GM12874 (cell line): Measurements from ENCODE around the gene RPS14.

ENCODE experiments used
- CTCF ChIP-seq: IDR thresholded peaks from 2 replicates; pipeline ENCODE4 v1.5.1; 2011; ENCODE audit warnings: low read depth, mild to moderate bottlenecking, control low read depth, low read length, moderate library complexity; ENCODE audit not compliant: insufficient read depth

RPS14 gene

GRCh38 chr5:150449517-150450339 is at the start of gene RPS14:
TSS of gene RPS14 (minus strand) at chr5:150449739. CDS start at chr5:150447733, 2,006 bp downstream.
- TF ChIP-seq CTCF, result peak; percentile 88

- no peak for TF ChIP-seq CTCF
These were observed 49.4 kb upstream of the RPS14 start for GRCh38 chr5:150498971-150499370.

GRCh38 chr5:150498501-150498900 is 49.0 kb upstream of the RPS14 start:
- TF ChIP-seq CTCF, result no peak

- TF ChIP-seq CTCF, result no peak
These were observed 48.4 kb upstream of the RPS14 start for GRCh38 chr5:150497989-150498317.

GRCh38 chr5:150497274-150497988 is 47.9 kb upstream of the RPS14 start:
- no peak for TF ChIP-seq CTCF

GRCh38 chr5:150496534-150496933 is 47.0 kb upstream of the RPS14 start:
- no peak for TF ChIP-seq CTCF

GRCh38 chr5:150496098-150496497 is 46.6 kb upstream of the RPS14 start:
- TF ChIP-seq CTCF, result no peak
